SK-N-MC (cell line): ENCODE data around the gene DOC2B.

ENCODE experiments used
- EZH2 ChIP-seq: fragments of 200-600 bp; sonication (generic); IDR thresholded peaks from one replicate; pipeline ENCODE4 v1.6.1; 2017; ENCODE audit warnings: antibody characterized with exemption
- POLR2AphosphoS5 ChIP-seq: IDR thresholded peaks from 2 replicates; pipeline ENCODE4 v1.6.1; 2012; ENCODE audit warnings: mild to moderate bottlenecking, low read depth, low read length, borderline replicate concordance

- TF ChIP-seq EZH2: no peak
- TF ChIP-seq POLR2AphosphoS5: no peak
Observed at GRCh38 chr17:179066-179432, 2.4 kb downstream of the DOC2B start.
